K562 (cell line): ENCODE data around the gene CNDP2. TPM values are rescaled to one million over a fixed set of nuclear protein-coding genes. Genes with fewer than 3 reads are reported as not detected.

Experiments
- ATF2 ChIP-seq: sonication (generic); formaldehyde crosslinking; IDR thresholded peaks from 2 replicates; pipeline ENCODE4 v1.8.1; 2022; ENCODE audit warnings: missing genetic modification reagents
- BRD4 ChIP-seq: fragments of 200-600 bp; sonication (generic); IDR thresholded peaks from 2 replicates; pipeline ENCODE4 v1.6.1; 2017; ENCODE audit warnings: inconsistent platforms
- CBFA2T2 ChIP-seq: fragments of 450-650 bp; conservative IDR thresholded peaks from 2 replicates; pipeline ENCODE4 v1.6.1; 2017; ENCODE audit warnings: mild to moderate bottlenecking
- CBX1 ChIP-seq: sonication (generic); IDR thresholded peaks from 2 replicates; pipeline ENCODE4 v1.6.1; 2016; ENCODE audit warnings: antibody characterized with exemption, low read depth, mild to moderate bottlenecking
- E2F1 ChIP-seq: sonication (generic); formaldehyde crosslinking; IDR thresholded peaks from 2 replicates; pipeline ENCODE4 v1.8.1; 2023; ENCODE audit warnings: mild to moderate bottlenecking, missing genetic modification reagents, moderate library complexity
- HMG20A ChIP-seq: fragments of 450-650 bp; formaldehyde crosslinking; conservative IDR thresholded peaks from 2 replicates; pipeline ENCODE4 v1.4.0; 2020; ENCODE audit warnings: mild to moderate bottlenecking, mixed read lengths
- ILF3 ChIP-seq: fragments of 450-650 bp; IDR thresholded peaks from 2 replicates; pipeline ENCODE4 v1.6.1; 2018; ENCODE audit warnings: antibody characterized with exemption, mild to moderate bottlenecking, moderate library complexity, borderline replicate concordance
- ILK ChIP-seq: fragments of 450-650 bp; IDR thresholded peaks from 2 replicates; pipeline ENCODE4 v1.6.1; 2016; ENCODE audit warnings: missing genetic modification characterization, low read depth, mild to moderate bottlenecking, missing compliant biosample characterization, moderate library complexity, borderline replicate concordance
- MLX ChIP-seq, 2 experiments: fragments of 450-650 bp in 1 of 2; sonication (generic) in 1 of 2; formaldehyde crosslinking; conservative IDR thresholded peaks; 2 replicates each; pipeline versions ENCODE4 v1.4.0 to v1.8.1; 2020 to 2022; ENCODE audit warnings: mild to moderate bottlenecking in 1 of 2, missing genetic modification reagents in 1 of 2
- NFRKB ChIP-seq: fragments of 450-650 bp; IDR thresholded peaks from 2 replicates; pipeline ENCODE4 v1.6.1; 2016; ENCODE audit warnings: low read depth
- RB1 ChIP-seq: fragments of 450-650 bp; IDR thresholded peaks from 2 replicates; pipeline ENCODE4 v1.6.1; 2017; ENCODE audit warnings: low read depth, mild to moderate bottlenecking
- SMC3 ChIP-seq: conservative IDR thresholded peaks from 2 replicates; pipeline ENCODE4 v1.6.1; 2011; ENCODE audit warnings: low read depth, low read length, improper control_type of control experiment; ENCODE audit not compliant: insufficient read depth
- SP2 ChIP-seq: IDR thresholded peaks from 2 replicates; pipeline ENCODE4 v1.6.1; 2011; ENCODE audit warnings: mild to moderate bottlenecking, low read depth, low read length, moderate library complexity; ENCODE audit not compliant: poor library complexity, severe bottlenecking; ENCODE audit errors: extremely low read depth
- SRF ChIP-seq, 2 experiments: fragments of 250-450, 450-650 bp in 1 of 2; sonication (Bioruptor Pico) in 1 of 2; sonication (generic) in 1 of 2; formaldehyde crosslinking; IDR thresholded peaks; 2 replicates each; pipeline versions ENCODE4 v1.5.0 to v1.5.1; 2020 to 2022; ENCODE audit warnings: mild to moderate bottlenecking in 1 of 2, missing genetic modification reagents in 1 of 2
- TEAD1 ChIP-seq, 2 experiments: fragments of 450-650 bp in 1 of 2; sonication (generic) in 1 of 2; formaldehyde crosslinking; IDR thresholded peaks; 2 replicates each; pipeline versions ENCODE4 v1.4.0 to v1.8.0; 2020 to 2022; ENCODE audit warnings: mild to moderate bottlenecking in 2 of 2, missing genetic modification reagents in 1 of 2
- ZBTB8A ChIP-seq: fragments of 450-650 bp; IDR thresholded peaks from 2 replicates; pipeline ENCODE4 v1.6.1; 2018; ENCODE audit warnings: mild to moderate bottlenecking, moderate library complexity; ENCODE audit not compliant: partially characterized antibody
- ZFX ChIP-seq: sonication (generic); formaldehyde crosslinking; IDR thresholded peaks from 2 replicates; pipeline ENCODE4 v1.8.0; 2022; ENCODE audit warnings: mild to moderate bottlenecking, missing genetic modification reagents, moderate library complexity
- ZNF174 ChIP-seq: fragments of 250-450 bp; sonication (Bioruptor Pico); IDR thresholded peaks from 2 replicates; pipeline ENCODE4 v1.4.0; 2020; ENCODE audit warnings: mild to moderate bottlenecking
- ZNF518B ChIP-seq: fragments of 250-450 bp; sonication (Bioruptor Pico); IDR thresholded peaks from 2 replicates; pipeline ENCODE4 v1.5.0; 2021; ENCODE audit warnings: mild to moderate bottlenecking, moderate library complexity
- ZNF668 ChIP-seq: fragments of 250-450 bp; sonication (Bioruptor Pico); IDR thresholded peaks from 2 replicates; pipeline ENCODE4 v1.8.0; 2022; ENCODE audit warnings: mild to moderate bottlenecking, inconsistent platforms
- ZNF77 ChIP-seq: fragments of 250-450 bp; sonication (Bioruptor Pico); IDR thresholded peaks from 2 replicates; pipeline ENCODE4 v1.5.0; 2020
- ZNF785 ChIP-seq: fragments of 250-450 bp; sonication (Bioruptor Pico); IDR thresholded peaks from 2 replicates; pipeline ENCODE4 v1.4.0; 2020; ENCODE audit warnings: mild to moderate bottlenecking
- polyA plus RNA-seq, 8 experiments: library from polyadenylated mRNA; depleted of rRNA in 4 of 8; stranded (reverse) in 5 of 8; unstranded in 3 of 8; fragments of >200 nt; fragmentation: Nextera tagmentation in 2 of 8; fragmentation: Illumina TruSeq in 1 of 8; extraction: Ambion mirVana in 2 of 8; extraction: Trizol in 1 of 8; gene quantifications; 2 replicates each; pipeline versions ENCODE4 v1.2.1 to v1.2.3, GENCODE V29; 2011 to 2014; ENCODE audit warnings: inconsistent platforms in 1 of 8, missing spikeins in 1 of 8
- total RNA-seq, 7 experiments: library from RNA; depleted of rRNA in 6 of 7; stranded (reverse); fragments of >200 nt in 6 of 7; fragmentation: Illumina TruSeq in 2 of 7; extraction: Trizol in 2 of 7; gene quantifications; 2 replicates each; pipeline versions ENCODE4 v1.2.1 to v1.2.3, GENCODE V29; 2011 to 2021; ENCODE audit warnings: low replicate concordance in 1 of 7

Gene CNDP2
- total and polyA plus RNA-seq, 9 of the 15 experiments (the other 6 are each of a cell fraction or from before 2014, with no cell fraction given): 34.1 to 128 (median 53.8) TPM

GRCh38 chr18:74496508-74497323, 553 bp downstream of the CNDP2 start (continued):
- TF ChIP-seq SRF (CRISPR knock-in tag; IDR thresholded peaks at IDR 0.05): no peak
- no peak for TF ChIP-seq ZBTB8A
- no peak for TF ChIP-seq BRD4
- TF ChIP-seq ZFX: peak; percentile 89
- no peak for TF ChIP-seq SP2
- TF ChIP-seq ZNF785 (CRISPR knock-in tag): no peak
- TF ChIP-seq HMG20A (CRISPR knock-in tag): no peak
- TF ChIP-seq MLX (CRISPR knock-in tag; conservative IDR thresholded peaks at IDR 0.05): no peak
- no peak for TF ChIP-seq ZNF77 (CRISPR knock-in tag)
- TF ChIP-seq NFRKB: 0 out of 2 replicates have a peak, but pooled peaks have one; percentile 31
- TF ChIP-seq CBX1: no peak
- TF ChIP-seq CBFA2T2: no peak
- no peak for TF ChIP-seq ILF3
- TF ChIP-seq ILK: no peak
- TF ChIP-seq E2F1 (CRISPR knock-in tag): no peak
- no peak for TF ChIP-seq ATF2
- no peak for TF ChIP-seq ZNF668 (CRISPR knock-in tag)
- TF ChIP-seq ZNF174 (CRISPR knock-in tag): no peak
- no peak; the same call in 1 of the 2 replicates for TF ChIP-seq RB1
- TF ChIP-seq ZNF518B: no peak
- TF ChIP-seq SMC3: no peak
- 0 out of 4 replicates have a peak, but pooled peaks of 1 of the 2 experiments have one; percentile 45 for TF ChIP-seq TEAD1 (CRISPR knock-in tag; IDR thresholded peaks at IDR 0.05)
